HL-60/S4 treated with retinoic acid at 250 ng/mL for 4 days and 3 days (cell line): ENCODE results near the gene GEMIN8.

Source experiments
- in situ Hi-C: fragments of 300-500 bp; cut with MboI; formaldehyde crosslinking; loops from 2 replicates; pipeline ENCODE4 v1.7.0; 2022; ENCODE audit warnings: low sequenced_read_pairs

The GEMIN8 gene

DNA sequence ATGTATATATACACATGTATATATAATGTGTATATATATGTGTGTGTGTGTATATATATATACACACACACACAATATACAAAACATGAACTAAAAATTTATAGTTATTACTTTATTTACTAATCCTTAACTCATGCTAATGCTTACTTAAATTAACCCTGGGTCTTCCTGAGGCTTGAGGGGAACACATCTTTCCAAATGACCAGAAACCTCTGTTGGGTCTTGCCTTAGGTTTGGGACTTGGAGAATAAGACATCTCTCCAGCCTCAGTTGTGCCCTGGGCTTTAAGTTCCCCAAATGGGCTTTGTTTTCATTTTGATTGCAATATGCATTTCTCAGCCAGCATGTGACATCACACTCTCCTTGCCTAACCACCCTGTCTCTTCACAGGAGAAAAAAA is 7.7 kb downstream of the GEMIN8 start:
- in situ Hi-C loops = loop anchor here (10.0 kb wide), 1 partner anchor 507 kb away; no protein-coding TSS in a partner anchor

DNA sequence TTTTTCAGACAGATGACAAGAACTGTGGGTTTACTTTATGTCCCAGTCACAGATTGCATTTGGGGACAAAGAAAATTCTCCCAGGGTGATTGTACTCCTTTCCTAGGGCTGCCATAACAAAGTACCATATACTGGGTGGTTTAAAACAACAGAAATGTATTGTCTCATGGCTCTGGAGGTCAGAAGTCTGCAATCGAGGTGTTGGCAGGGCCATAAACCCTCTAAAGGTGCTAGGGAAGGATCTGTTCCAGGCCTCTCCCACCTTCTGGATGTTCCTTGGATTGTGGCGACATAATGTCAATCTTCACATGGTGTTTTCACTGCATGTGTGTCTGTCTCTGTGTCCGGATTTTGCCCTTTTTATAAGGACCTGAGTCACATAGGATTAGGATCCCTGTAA is 12.3 kb downstream of the GEMIN8 start:
- in situ Hi-C loops = no loop called here

DNA sequence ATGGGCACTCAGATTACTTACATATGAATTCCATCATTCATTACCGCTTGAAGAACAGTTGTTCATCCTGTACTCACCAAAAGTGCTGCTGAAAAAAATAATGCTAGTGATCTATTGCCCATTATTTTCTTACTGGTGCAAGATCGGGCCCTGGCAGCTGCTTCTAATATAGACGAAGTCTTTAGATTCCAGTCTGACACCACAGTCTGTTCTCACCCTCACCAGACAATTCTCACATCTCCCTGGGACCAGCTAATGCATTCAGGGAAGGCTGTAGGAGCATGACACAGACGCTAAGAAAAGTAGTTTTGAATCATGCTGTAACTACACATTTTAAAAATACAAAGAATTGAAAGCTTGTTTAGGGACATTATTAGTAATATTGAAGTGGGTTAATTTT is 13.8 kb downstream of the GEMIN8 start:
- in situ Hi-C loops = no loop called here

DNA sequence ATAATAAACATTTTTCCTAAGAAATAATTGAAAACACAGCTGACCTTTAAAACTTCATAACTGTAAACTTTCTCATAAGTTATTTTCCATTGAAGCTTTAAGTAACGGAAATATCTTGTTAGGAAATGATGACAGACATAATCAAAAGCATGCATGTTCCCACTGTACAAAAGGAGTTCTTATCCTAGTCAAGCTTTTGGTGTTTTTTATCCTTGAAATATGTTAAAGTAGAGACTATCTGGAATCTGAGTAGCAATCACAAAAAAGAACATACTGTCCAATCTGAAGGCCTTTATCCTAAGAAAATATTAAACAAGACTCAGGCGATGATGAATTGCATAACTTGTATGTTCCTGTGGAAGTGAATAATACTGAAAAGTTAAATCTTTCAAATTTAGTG is 14.4 kb downstream of the GEMIN8 start:
- in situ Hi-C loops = no loop called here

DNA sequence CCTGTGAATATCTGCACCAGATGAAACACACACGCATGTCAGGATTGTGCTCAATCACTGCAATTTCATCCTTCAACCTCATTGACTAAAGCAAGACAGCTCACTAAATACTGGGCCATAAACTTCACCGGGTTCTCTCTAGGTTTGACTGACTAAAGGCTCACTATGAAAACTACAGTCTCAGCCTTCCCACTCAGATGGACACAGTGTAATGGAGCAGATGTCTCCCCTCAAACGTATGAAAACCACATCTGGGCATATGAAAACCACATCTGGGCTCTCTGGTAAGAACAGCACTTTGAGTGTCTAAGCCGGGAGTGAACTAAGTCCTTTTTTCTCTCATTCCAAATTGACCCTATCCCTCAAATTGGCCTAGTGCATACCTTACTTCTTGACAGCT is 15.2 kb downstream of the GEMIN8 start:
- in situ Hi-C loops = no loop called here

DNA sequence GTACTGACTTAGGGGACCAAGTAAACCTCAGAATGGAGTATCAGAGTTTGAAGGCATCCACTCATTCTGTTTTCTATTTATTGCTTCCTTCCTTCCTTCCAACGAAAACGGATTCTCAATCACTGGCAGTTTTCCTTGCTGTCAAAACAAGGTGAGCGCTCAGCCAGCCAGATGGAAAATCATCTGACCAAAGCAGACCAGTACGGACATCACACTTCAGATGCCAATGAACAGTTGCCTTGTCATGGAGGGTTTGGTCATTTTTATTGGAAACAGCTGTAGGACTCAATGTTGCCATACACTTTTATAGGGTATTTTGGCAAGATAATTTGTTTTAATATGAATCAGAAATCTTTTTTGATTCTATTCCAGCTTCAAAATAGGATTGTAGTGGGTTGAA is 16.6 kb downstream of the GEMIN8 start:
- in situ Hi-C loops = no loop called here

DNA sequence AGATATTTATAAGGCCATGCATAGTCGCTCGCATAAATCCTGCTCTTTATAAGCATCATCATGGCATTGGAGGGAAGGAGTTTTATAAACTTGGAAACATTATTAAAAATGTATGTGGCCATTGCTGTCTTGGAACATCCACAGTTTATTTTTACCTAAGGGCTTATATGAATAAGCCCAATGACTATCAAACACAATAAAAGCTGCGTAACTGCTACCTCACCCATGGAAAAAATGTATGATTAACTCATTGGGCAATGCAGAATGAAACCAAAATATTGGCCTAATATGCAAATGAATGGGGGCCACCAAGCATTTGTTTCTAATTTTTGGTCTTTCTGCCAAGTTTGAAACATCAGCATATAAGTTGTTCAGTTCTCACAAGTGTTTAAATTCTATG is 19.1 kb downstream of the GEMIN8 start:
- in situ Hi-C loops = no loop called here

DNA sequence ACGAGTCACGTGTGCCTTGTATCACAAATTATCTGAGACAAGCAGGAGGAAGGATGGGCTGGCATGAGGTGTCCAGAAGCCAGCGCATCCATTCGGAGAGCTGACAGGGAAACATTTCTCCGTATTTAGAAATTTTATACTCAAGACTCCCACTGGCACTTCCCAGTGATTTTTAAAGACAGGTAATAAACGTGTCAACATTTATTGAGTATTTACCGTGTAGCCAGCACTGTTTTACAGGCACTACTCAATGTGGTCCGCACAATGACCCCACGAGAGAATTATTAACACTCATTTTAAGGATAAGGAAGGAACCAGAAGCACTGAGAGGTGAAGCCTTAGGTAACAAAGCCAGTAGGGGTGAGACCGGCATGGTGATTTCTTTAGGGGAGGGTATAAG is 23.2 kb downstream of the GEMIN8 start:
- in situ Hi-C loops = no loop called here

DNA sequence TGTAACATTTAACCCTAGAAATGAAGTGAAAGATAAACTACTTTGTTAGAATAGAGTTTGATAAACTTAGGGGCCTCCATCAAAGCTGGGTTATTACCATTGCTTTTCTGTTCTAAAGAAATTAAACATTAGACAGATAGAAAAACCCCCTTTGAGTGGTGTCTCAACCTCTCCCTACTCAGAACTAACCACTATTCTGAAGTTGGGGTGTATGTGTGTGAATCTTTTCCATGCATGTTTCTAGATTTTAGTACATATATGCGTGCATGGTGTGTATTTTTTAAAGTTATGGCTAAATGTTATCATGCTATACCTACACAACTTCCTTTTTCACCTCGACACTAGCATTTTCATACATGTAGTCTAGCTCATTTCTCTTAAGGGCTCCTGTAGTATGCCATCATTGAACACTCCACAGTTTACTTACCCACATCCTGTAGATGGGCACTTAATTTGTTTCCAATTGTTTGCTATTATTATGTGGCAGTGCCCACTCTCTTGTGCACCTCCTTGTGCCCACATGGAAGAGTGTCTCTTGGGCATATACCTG is 25.7 kb downstream of the GEMIN8 start:
- in situ Hi-C loops = no loop called here

DNA sequence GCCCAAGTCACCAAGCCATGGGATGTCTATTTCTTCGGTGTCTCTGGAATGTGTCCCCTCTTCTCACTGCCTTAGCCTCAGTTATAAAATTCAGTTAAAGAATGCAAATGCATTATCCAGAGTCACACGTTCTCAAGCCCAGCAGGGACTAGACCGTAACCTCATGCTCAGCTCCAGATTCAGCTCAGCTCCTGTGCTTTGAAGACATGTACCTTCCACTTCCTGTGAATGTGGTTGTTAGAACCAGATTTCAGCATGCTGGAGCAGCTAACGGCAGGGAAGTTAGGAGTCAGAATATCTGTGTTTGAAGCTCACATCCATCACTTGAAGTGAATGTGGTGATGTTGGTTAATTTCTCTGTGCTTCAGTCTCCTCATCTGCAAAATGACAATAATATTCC is 26.7 kb downstream of the GEMIN8 start:
- in situ Hi-C loops = no loop called here

DNA sequence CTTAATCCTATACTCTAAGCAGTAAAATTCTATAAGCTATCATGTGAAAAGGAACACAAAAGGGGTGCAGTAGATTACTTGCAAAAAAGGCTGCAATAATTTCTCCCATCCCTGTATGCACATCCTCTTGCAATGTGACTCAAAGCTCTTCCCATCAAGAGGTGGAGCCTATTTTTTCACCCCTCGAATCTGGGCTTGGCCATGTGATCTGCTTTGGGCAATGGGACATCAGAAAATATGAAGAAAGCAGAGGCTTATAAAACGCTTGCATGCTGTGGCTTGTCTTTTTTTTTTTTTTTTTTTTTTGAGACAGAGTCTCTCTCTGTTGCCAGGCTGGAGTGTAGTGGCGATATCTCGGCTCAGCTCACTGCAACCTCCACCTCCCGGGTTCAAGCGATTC is 33.0 kb downstream of the GEMIN8 start:
- in situ Hi-C loops = no loop called here

DNA sequence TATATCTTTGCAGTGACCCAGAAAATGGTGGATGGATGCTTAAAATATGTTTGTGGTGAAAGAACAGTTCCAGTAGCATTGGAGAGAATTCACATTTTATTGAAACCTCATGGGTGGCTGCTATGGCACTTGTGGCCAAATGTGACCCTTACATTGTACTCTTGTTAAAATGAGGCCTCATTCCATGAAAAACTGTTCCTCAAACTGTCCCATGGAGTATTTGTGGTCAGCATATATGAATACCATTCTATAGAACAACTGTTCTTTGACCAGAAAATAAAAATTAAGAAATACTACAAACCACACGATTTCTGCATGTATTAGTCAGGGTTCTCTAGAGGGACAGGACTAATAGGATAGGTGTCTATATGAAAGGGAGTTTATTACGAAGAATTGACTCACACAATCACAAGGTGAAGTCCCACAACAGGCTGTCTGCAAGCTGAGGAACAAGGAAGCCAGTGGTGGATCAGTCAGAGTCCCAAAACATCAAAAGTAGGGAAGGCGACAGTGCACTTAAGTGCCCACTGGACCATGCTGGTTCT is 35.1 kb downstream of the GEMIN8 start:
- in situ Hi-C loops = no loop called here

DNA sequence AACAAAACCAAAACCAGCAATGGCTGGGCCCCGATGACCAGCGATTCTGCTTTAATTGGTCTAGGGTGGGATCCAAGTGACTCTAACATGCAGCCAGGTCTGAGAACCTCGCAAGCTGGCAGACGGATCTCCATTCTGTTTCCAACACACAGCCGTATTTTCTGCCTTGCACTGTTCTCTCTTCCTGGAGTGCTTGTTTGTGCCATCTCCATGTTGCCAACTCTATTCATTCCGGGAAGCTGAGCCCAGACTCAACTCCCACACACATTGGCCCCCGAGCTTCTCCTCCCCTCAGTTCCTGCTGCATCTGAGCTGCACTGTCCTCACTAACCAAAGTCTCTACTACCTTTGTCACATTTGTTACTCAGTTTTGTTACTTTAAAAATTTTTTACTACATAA is 35.6 kb downstream of the GEMIN8 start:
- in situ Hi-C loops = no loop called here

DNA sequence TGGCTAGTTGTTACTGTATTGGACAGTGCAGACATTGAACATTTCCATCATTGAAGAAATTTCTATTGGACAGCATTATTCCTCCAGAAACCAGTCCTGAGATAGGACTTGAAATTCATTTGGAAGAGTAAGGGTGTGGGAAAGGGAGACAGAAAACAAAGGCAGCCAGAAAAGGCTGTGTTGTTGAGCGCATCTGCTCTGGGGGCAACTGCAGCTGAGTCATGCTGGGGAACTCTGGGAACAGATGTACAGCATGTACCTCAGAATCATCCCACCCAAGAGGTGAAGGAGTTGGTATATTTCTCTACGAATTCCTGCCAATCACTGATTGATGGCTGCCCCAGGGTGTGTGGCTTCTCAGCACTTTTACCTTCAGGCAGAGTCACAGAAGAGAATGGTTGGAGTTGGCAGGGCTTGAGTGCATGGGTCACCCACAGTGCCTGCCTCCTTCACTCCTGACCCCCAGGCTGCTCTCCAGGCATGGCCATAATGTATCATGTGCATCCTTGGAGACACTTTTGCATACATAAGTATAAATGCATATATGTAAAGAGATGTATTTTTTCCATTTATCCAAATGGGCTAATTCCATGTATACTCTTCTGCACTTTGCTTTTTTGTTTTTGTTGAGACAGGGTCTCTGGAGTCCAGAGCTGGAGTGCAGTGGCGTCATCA is 39.4 kb downstream of the GEMIN8 start:
- in situ Hi-C loops = no loop called here

DNA sequence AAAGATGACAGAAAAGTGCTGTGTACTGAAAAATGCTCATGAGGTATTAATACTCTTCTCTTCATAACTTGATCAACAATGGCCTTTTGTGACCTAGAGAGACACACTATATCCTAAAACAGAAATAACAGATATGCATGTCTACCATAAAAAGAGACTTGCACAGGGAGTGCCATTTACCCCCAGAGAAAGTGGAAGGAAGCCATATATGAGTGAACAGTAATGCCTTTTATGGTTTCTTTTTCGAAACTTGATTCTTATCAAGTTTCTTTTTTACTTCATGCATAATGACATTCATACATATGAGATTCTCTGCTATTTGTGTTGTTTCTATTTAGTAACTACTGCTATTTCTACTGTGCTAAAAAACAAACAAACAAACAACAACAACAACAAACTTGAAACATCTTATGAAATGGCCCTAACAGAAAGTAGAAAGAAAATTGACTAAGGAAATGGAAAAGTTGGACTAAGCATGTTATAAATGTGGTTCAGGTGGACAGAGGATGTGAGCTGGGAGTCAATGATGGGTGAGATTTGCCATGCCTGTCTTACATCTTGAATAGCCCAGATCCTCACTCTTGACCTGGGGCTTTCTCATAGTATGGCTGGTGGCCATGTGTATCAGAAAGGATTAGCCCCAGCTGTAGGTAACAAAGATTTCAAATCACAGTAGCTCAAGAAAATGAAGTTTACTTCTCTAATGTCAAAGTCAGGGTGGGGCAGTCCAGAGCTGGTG is 43.8 kb downstream of the GEMIN8 start:
- in situ Hi-C loops = no loop called here

DNA sequence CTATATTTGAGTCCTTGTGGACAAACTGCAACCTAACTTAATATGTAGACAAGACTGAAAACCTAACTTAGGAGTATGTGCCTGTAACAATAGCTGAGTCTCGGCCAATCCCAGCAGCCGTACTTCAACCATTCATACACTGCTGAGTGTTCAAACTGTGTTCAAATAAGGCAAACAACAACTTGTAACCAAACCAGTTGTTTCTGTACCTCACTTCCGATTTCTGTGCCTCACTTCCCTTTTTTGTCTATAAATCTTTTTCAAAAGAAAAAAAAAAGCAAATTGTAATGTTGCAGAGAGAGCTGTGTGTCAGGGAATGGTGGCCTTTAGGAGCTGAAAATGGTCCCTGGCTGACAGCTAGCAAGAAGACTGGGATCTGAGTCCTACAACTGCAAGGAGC is 46.0 kb downstream of the GEMIN8 start:
- in situ Hi-C loops = no loop called here

DNA sequence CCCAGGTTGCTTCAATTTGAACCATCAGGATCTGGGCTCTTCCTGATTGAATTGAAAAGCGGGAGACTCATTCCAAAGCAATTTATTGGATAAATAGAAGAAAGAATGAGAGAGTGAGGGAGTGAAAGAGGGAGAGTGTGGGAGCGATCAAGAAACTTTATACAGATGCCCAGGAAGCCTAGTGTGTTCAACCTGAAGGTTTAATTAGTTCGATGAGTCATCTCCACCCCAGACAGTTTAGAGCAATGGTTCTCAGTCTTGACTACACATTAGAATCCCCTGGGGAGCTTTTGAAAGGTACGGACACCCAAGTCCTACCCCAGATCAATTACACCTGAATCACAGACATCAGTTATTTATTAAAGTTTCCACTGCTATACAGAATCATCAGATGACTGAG is 61.5 kb downstream of the GEMIN8 start:
- in situ Hi-C loops = no loop called here

DNA sequence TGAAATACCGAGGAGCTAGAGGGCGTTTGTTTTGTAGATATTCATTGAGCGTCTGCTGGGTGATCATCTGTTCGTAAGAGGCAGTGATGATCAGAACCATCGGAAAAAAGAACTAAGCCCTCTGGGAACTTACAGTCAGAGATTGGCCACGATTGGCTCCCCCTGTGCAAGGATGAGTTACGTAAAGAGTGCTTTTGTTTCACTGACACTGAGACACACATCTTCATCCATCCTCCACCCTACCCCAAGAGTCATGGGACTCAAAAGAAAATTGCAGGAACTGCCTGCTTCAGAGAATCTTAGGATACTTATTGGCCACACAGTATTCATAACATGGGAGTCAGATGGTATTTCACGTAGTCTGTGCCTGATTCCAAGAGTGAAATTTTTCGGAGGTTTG is 62.1 kb downstream of the GEMIN8 start:
- in situ Hi-C loops = no loop called here

DNA sequence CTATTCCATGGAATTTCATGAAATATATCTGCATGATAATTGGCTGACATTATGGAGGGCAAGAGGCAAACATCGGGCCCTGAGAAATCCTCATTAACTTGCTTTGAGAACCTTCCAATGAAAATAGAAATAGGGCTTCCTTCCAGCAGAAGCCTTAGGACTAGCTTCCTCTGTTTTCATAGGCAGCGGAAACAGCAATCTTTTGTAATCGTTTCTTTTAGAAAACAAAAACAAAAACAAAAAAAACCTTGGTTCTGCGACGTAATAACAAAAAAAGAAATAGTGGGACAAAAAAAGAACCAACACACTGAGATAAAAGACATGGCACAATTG is 62.9 kb downstream of the GEMIN8 start:
- in situ Hi-C loops = no loop called here

DNA sequence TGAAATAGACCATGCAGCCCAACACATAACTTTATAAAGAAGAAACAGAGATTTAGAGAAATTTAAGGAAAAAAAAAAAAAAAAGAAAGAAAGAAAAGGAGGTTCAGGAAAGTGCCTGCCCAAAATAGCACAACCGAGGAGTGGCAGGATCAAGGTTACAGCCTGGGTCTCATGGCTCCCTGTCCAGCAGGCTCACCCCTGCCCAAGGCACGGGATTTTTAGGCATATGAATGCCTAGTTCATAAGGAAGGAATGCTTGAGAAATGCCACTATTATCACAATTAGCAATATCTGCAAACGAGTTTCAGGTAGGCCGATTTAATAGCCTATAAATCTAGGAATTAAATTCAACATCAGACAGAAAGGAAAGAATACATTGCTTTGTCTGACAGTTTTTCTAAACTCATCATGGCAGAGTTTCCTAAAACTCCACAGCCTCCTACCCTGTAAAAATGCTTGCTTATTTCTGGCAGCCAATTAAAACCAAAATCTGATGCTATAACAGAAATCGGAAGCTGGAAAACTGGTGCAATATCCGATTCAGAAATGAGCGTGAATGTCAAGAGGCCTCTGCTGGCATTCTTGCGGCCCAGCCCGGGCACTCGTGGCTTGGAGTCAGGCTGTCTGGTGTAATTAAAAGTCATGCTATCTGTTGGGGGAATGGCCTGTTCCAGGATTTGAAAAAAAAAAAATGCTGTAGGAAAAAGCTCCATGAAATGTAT is 63.5 kb downstream of the GEMIN8 start:
- in situ Hi-C loops = no loop called here

DNA sequence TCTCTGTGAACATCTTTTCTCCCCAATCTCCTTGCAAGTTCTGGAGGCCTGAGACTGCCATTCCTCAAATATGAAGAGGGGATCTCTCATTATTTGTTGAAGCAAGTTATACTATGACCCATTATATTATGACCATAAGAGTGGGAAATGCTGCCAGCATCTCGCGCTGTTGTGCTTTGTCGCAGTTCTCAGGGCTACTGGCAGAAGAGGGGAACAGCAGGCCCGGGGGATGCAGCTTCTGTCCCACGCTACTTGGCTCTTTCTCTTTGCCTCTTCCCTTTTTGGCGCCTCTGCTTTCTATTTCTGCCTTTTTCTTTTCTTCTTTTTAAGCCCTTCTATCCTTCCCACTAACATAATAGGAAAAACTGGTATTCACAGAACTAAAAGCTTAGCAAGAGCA is 64.2 kb downstream of the GEMIN8 start:
- in situ Hi-C loops = no loop called here

DNA sequence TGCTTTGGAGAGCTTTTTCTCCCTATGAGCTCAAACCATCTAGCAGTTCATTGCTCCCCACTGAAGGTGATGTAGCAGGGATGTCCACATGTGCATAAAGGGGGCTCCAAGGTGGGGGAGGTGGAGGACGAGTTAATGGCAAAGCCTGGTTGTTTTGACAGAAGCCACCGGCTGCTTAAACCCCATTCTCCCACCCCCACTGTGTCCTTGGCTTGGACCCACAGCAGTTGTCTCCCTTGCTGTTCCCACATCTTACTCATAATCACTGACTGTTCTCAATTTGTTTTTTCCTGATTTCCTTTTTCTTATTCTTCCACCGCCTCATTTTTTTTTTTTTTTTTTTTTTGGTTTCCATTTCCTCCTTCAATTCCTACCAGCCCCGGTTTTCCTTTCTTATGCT is 72.7 kb downstream of the GEMIN8 start:
- in situ Hi-C loops = no loop called here
